Measurements from ENCODE around the gene ROBO1. TPM values are rescaled to one million over a fixed set of nuclear protein-coding genes. Genes with fewer than 3 reads are reported as not detected.

Gene ROBO1
- polyA plus RNA-seq, 4 donors: 0.81 to 12.2 (median 2.6) TPM

DNA sequence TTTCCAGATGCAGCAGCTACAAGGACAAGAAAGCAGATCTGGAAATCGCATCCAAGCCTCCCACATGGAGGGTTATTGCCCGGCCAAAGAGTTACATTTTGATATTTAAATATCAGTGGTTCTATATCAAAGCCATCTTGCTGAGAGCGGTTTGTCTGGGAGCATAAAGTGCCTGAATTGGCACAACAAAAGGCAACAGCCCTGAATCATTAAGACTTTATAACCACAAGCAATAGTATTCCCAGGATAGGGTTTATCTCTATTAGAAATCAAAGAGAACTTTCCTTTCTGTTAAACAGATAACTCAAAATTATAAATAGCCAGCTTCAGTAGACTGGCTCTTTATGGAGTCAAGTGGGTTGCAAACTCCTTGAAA, 564.7 kb downstream of the ROBO1 start:
- DNase-seq: no peak
- H3K27me3 ChIP-seq (ENCODE audit: control insufficient read depth in 3 of 3, insufficient read depth in 3 of 3, low read length in 3 of 3): no peaks in the 10 kb centered on the region
- H3K27ac ChIP-seq (ENCODE audit: low read depth in 1 of 3, low read length in 2 of 3): no peak overlapping the region
- no peaks in the 10 kb centered on the region for H3K4me1 ChIP-seq (ENCODE audit: control insufficient read depth in 3 of 3, insufficient read depth in 2 of 3, low read depth in 1 of 3, low read length in 2 of 3)
- no peak for FAIRE-seq
- H3K36me3 ChIP-seq (ENCODE audit: control insufficient read depth in 3 of 3, insufficient read depth in 2 of 3, low read depth in 1 of 3, low read length in 3 of 3): no peaks in the 10 kb centered on the region
- H3K9me3 ChIP-seq (ENCODE audit: control insufficient read depth in 2 of 2, insufficient read depth in 1 of 2, low read depth in 1 of 2, low read length in 1 of 2): no peaks in the 10 kb centered on the region
- 47 to 49% (median 48%) methylated on average over 3 of the region's 3 CpGs for WGBS, 3 donors
- no peak overlapping the region for H3K4me3 ChIP-seq (ENCODE audit: low read depth in 1 of 3, low read length in 3 of 3)

DNA sequence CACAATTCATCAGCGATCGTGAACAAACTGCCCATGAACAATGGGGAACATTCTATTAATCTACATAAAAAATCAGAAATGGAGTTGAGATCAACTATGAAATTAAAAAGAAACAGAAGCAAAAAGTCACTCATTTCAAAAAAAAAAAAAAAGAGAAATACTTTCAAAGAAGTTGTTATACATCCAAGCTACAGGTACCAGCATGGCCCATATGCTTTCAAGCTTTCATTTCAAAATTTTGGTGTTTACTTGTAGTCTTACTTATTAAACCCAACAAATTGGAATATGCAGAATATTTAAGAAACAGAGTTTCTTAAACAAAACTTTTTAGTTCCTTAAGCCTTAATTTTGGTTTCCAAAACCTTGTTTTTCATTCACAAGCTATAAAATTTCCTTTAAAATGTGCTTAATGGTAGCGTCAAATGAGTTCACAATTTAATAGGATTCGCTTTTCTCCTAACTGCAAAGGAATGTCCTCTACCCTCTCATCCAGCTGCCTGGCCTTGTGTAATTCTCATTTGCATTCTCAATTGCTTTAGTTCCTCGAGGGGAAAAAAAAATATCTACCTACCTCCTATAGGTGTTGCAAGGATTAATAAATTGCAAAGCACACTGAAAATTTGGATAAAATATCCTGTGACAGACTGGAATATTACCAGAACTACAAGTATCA, 565.2 kb downstream of the ROBO1 start:
- Histone ChIP-seq H3K9me3 (ENCODE audit: control insufficient read depth in 2 of 2, insufficient read depth in 1 of 2, low read depth in 1 of 2, low read length in 1 of 2) (no peaks in the 10 kb centered on the region), H3K27me3 (ENCODE audit: control insufficient read depth in 3 of 3, insufficient read depth in 3 of 3, low read length in 3 of 3) (no peaks in the 10 kb centered on the region), H3K27ac (ENCODE audit: low read depth in 1 of 3, low read length in 2 of 3) (no peak overlapping the region), H3K4me1 (ENCODE audit: control insufficient read depth in 3 of 3, insufficient read depth in 2 of 3, low read depth in 1 of 3, low read length in 2 of 3) (no peaks in the 10 kb centered on the region), H3K36me3 (ENCODE audit: control insufficient read depth in 3 of 3, insufficient read depth in 2 of 3, low read depth in 1 of 3, low read length in 3 of 3) (no peaks in the 10 kb centered on the region), H3K4me3 (ENCODE audit: low read depth in 1 of 3, low read length in 3 of 3) (no peak overlapping the region)
- 68 to 74% (median 71%) methylated on average over 5 of the region's 5 CpGs for WGBS, 3 donors
- DNase-seq: no peak
- no peak for FAIRE-seq

DNA sequence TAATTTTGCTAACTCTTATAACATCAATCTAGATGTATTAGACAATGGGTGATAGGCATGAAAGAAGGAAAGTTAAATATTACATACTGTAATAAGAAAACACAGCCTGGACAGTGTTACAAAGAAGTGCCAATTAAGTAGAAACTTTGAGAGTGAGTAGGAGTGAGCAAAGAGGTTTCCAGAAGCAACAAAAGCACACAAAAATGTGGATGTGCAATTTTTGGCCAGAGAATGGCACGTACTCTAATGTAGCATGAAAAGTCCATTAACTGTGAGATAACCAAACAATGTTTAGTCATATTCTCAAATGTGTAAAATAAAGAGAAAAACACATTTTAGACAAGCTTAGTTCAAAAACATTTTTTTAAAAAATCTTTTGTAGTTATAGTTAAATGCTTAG, 567.3 kb downstream of the ROBO1 start:
- no peaks in the 10 kb centered on the region for H3K4me1 ChIP-seq (ENCODE audit: control insufficient read depth in 3 of 3, insufficient read depth in 2 of 3, low read depth in 1 of 3, low read length in 2 of 3)
- FAIRE-seq: no peak
- H3K4me3 ChIP-seq (ENCODE audit: low read depth in 1 of 3, low read length in 3 of 3): no peak overlapping the region
- no peak overlapping the region for H3K27ac ChIP-seq (ENCODE audit: low read depth in 1 of 3, low read length in 2 of 3)
- no peaks in the 10 kb centered on the region for H3K9me3 ChIP-seq (ENCODE audit: control insufficient read depth in 2 of 2, insufficient read depth in 1 of 2, low read depth in 1 of 2, low read length in 1 of 2)
- no peaks in the 10 kb centered on the region for H3K27me3 ChIP-seq (ENCODE audit: control insufficient read depth in 3 of 3, insufficient read depth in 3 of 3, low read length in 3 of 3)
- H3K36me3 ChIP-seq (ENCODE audit: control insufficient read depth in 3 of 3, insufficient read depth in 2 of 3, low read depth in 1 of 3, low read length in 3 of 3): no peaks in the 10 kb centered on the region
- DNase-seq: no peak
- WGBS, 3 donors: 50 to 61% (median 61%) methylated on average over 1 of the region's 1 CpG

DNA sequence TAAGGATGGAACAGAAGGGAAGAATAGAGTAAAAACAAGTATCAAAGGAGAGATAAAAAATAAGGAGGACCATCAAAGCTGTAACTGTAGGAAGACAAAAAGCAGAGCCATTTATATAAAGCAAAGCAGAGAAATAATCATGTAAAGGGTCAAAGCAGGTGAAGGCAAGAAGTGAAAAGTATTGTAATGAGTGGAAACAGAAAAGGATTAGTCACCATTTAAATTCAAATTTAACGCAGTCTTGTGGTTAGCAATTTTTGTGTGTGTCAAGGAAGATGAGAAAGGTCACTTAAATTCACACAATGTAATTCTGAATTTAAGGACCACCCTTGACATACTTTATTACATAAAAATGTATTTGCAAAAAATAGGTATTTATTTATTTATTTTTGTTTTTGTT, 567.8 kb downstream of the ROBO1 start:
- Histone ChIP-seq H3K36me3 (ENCODE audit: control insufficient read depth in 3 of 3, insufficient read depth in 2 of 3, low read depth in 1 of 3, low read length in 3 of 3) (no peaks in the 10 kb centered on the region), H3K4me3 (ENCODE audit: low read depth in 1 of 3, low read length in 3 of 3) (no peak overlapping the region), H3K27ac (ENCODE audit: low read depth in 1 of 3, low read length in 2 of 3) (no peak overlapping the region), H3K4me1 (ENCODE audit: control insufficient read depth in 3 of 3, insufficient read depth in 2 of 3, low read depth in 1 of 3, low read length in 2 of 3) (no peaks in the 10 kb centered on the region), H3K9me3 (ENCODE audit: control insufficient read depth in 2 of 2, insufficient read depth in 1 of 2, low read depth in 1 of 2, low read length in 1 of 2) (no peaks in the 10 kb centered on the region), H3K27me3 (ENCODE audit: control insufficient read depth in 3 of 3, insufficient read depth in 3 of 3, low read length in 3 of 3) (no peaks in the 10 kb centered on the region)
- DNase-seq: no peak
- 63 to 76% (median 68%) methylated on average over 1 of the region's 1 CpG for whole genome bisulfite sequencing, 3 donors
- FAIRE-seq: no peak

DNA sequence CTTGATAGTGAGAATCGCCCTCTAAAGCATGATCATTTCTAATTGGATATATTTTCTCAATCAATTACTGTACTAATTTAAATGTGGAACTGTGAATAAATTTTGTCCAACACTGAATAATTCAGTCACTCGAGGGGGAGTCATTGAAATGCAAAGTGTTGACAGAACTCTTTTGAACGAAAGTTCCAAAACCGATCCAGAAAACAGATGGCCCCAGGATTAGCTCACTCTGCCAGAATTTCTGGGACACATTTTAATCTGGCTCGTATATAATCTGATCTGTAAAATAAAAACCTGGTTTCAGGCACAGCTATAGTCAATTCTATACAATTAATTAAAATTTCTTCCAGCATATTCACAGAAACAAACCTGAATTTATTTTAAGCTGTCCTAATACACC, 580.4 kb downstream of the ROBO1 start:
- Histone ChIP-seq H3K4me3 (ENCODE audit: low read depth in 1 of 3, low read length in 3 of 3) (no peak overlapping the region), H3K27me3 (ENCODE audit: control insufficient read depth in 3 of 3, insufficient read depth in 3 of 3, low read length in 3 of 3) (no peaks in the 10 kb centered on the region), H3K9me3 (ENCODE audit: control insufficient read depth in 2 of 2, insufficient read depth in 1 of 2, low read depth in 1 of 2, low read length in 1 of 2) (no peaks in the 10 kb centered on the region), H3K36me3 (ENCODE audit: control insufficient read depth in 3 of 3, insufficient read depth in 2 of 3, low read depth in 1 of 3, low read length in 3 of 3) (no peaks in the 10 kb centered on the region), H3K4me1 (ENCODE audit: control insufficient read depth in 3 of 3, insufficient read depth in 2 of 3, low read depth in 1 of 3, low read length in 2 of 3) (no peaks in the 10 kb centered on the region), H3K27ac (ENCODE audit: low read depth in 1 of 3, low read length in 2 of 3) (no peak overlapping the region)
- FAIRE-seq (no peak), DNase-seq (no peak)
- 71 to 81% (median 72%) methylated on average over 5 of the region's 5 CpGs for WGBS, 3 donors

DNA sequence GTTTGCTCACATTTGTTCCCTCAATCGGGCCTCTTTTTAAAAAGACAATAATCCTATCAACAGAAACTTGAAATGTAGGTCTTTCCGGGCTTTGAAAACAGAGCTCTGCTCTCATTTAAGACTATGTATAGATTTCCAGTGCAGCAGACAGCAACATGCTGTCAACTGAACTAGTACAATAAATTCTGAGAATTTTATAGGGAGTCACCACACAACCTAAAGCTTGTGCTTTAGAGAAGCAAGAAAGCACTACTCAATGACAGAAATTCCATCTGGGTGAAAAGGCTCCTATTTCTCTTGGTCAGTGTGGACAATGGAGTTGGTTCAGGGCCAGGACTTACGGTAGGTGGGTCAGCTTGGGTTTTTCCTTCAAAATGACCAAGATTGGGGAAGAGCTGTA, 583.5 kb downstream of the ROBO1 start:
- 46 to 47% (median 46%) methylated on average over 3 of the region's 3 CpGs for WGBS, 3 donors
- DNase-seq (no peak), FAIRE-seq (no peak)
- H3K9me3 ChIP-seq (ENCODE audit: control insufficient read depth in 2 of 2, insufficient read depth in 1 of 2, low read depth in 1 of 2, low read length in 1 of 2): no peaks in the 10 kb centered on the region
- no peaks in the 10 kb centered on the region for H3K36me3 ChIP-seq (ENCODE audit: control insufficient read depth in 3 of 3, insufficient read depth in 2 of 3, low read depth in 1 of 3, low read length in 3 of 3)
- no peak overlapping the region for H3K4me3 ChIP-seq (ENCODE audit: low read depth in 1 of 3, low read length in 3 of 3)
- no peaks in the 10 kb centered on the region for H3K27me3 ChIP-seq (ENCODE audit: control insufficient read depth in 3 of 3, insufficient read depth in 3 of 3, low read length in 3 of 3)
- H3K4me1 ChIP-seq (ENCODE audit: control insufficient read depth in 3 of 3, insufficient read depth in 2 of 3, low read depth in 1 of 3, low read length in 2 of 3): no peaks in the 10 kb centered on the region
- no peak overlapping the region for H3K27ac ChIP-seq (ENCODE audit: low read depth in 1 of 3, low read length in 2 of 3)

DNA sequence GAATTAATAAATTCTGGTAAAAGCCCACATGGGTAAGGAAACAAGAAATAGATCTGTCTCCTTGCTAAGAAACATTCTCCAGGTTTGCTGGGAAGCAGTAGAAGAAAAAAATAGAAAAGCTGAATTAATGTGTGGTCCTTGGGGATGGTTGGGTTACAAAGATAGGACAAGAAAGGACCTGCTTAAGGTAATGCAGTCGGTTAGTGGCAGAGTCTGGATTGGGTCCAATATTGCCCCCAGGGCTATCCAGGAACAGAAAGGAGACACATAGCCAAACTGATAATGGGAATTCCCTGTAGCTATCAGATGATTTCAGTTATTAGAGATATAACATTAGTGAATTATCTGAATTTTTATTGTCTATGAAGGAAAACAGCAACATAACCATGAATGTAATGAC, 584.3 kb downstream of the ROBO1 start:
- Histone ChIP-seq H3K27ac (ENCODE audit: low read depth in 1 of 3, low read length in 2 of 3) (no peak overlapping the region), H3K36me3 (ENCODE audit: control insufficient read depth in 3 of 3, insufficient read depth in 2 of 3, low read depth in 1 of 3, low read length in 3 of 3) (no peaks in the 10 kb centered on the region), H3K9me3 (ENCODE audit: control insufficient read depth in 2 of 2, insufficient read depth in 1 of 2, low read depth in 1 of 2, low read length in 1 of 2) (no peaks in the 10 kb centered on the region), H3K4me1 (ENCODE audit: control insufficient read depth in 3 of 3, insufficient read depth in 2 of 3, low read depth in 1 of 3, low read length in 2 of 3) (no peaks in the 10 kb centered on the region), H3K4me3 (ENCODE audit: low read depth in 1 of 3, low read length in 3 of 3) (no peak overlapping the region), H3K27me3 (ENCODE audit: control insufficient read depth in 3 of 3, insufficient read depth in 3 of 3, low read length in 3 of 3) (no peaks in the 10 kb centered on the region)
- DNase-seq: no peak
- WGBS, 3 donors: 82 to 86% (median 85%) methylated on average over 1 of the region's 1 CpG
- FAIRE-seq: no peak

DNA sequence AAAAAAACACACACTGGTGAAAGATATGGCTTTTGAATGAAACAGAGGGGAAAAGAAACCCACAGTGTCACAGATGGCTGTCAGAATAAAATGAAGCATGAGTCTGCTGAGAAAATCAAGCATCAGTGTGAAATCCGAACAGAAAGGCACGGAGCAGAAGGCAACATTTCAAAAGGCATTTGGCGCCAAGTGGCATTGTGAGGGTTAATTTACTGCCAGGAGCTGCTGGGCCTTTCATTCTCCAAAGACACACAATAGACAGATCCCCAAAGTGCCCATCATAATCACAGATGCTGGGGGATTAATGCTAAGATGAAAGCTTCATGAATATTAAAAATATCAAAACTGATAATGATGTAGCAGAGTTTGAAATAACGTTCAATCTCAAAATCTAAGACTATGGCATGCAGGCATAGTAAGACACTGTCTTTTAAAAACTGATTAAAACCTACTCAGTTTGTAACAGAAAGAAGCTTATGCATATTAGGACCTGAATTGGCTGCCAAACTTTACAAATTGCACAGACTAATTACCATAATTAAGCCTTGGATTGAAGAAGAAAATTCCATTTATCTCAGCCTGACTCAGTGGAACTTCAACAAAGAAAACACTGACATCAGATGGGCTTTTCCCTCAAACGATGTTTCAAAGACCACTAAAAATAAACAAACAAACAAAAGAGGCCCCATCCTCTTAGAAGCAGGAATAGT, 589.2 kb downstream of the ROBO1 start:
- 56 to 62% (median 61%) methylated on average over 5 of the region's 5 CpGs for WGBS, 3 donors
- FAIRE-seq: no peak
- no peaks in the 10 kb centered on the region for H3K27me3 ChIP-seq (ENCODE audit: control insufficient read depth in 3 of 3, insufficient read depth in 3 of 3, low read length in 3 of 3)
- no peak overlapping the region for H3K27ac ChIP-seq (ENCODE audit: low read depth in 1 of 3, low read length in 2 of 3)
- H3K9me3 ChIP-seq (ENCODE audit: control insufficient read depth in 2 of 2, insufficient read depth in 1 of 2, low read depth in 1 of 2, low read length in 1 of 2): no peaks in the 10 kb centered on the region
- H3K36me3 ChIP-seq (ENCODE audit: control insufficient read depth in 3 of 3, insufficient read depth in 2 of 3, low read depth in 1 of 3, low read length in 3 of 3): no peaks in the 10 kb centered on the region
- DNase-seq: no peak
- no peaks in the 10 kb centered on the region for H3K4me1 ChIP-seq (ENCODE audit: control insufficient read depth in 3 of 3, insufficient read depth in 2 of 3, low read depth in 1 of 3, low read length in 2 of 3)
- no peak overlapping the region for H3K4me3 ChIP-seq (ENCODE audit: low read depth in 1 of 3, low read length in 3 of 3)

DNA sequence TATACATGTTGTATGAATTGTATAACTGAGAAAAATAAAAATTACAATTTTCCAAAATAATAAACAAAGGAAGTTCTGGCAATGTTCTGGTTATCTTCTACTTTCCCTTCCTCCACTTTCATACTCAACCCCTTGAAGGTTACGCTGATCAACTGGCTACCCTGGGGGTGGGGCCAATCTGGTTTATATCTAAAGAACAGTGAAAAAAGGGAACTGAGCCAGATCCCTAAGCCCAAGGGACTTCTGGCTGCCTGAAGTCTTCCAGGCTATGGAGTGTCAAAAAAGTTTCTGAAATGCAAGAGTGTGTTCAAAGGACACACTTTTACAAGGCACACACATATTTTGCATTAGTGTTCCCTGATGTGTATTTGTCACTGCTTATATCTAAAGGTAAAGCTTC, 591.9 kb downstream of the ROBO1 start:
- H3K4me1 ChIP-seq (ENCODE audit: control insufficient read depth in 3 of 3, insufficient read depth in 2 of 3, low read depth in 1 of 3, low read length in 2 of 3): no peaks in the 10 kb centered on the region
- 50 to 62% (median 58%) methylated on average over 1 of the region's 1 CpG for WGBS, 3 donors
- no peaks in the 10 kb centered on the region for H3K27me3 ChIP-seq (ENCODE audit: control insufficient read depth in 3 of 3, insufficient read depth in 3 of 3, low read length in 3 of 3)
- no peaks in the 10 kb centered on the region for H3K36me3 ChIP-seq (ENCODE audit: control insufficient read depth in 3 of 3, insufficient read depth in 2 of 3, low read depth in 1 of 3, low read length in 3 of 3)
- no peaks in the 10 kb centered on the region for H3K9me3 ChIP-seq (ENCODE audit: control insufficient read depth in 2 of 2, insufficient read depth in 1 of 2, low read depth in 1 of 2, low read length in 1 of 2)
- FAIRE-seq (no peak), DNase-seq (no peak)
- H3K4me3 ChIP-seq (ENCODE audit: low read depth in 1 of 3, low read length in 3 of 3): no peak overlapping the region
- H3K27ac ChIP-seq (ENCODE audit: low read depth in 1 of 3, low read length in 2 of 3): no peak overlapping the region

Measured in small intestine (tissue), 7 donors.